Skeletal muscle tissue (tissue), 4 donors: ENCODE measurements around the gene LAMP2. TPM values are rescaled to one million over a fixed set of nuclear protein-coding genes. Genes with fewer than 3 reads are reported as not detected.
A peak's percentile ranks its signal among the peaks of the same experiment; 100 is the strongest.

ENCODE experiments used
- H3K27ac ChIP-seq: one replicate; pipeline ENCODE4 v1.7.0; 2013; ENCODE audit warnings: mild to moderate bottlenecking, low read depth, low read length, inconsistent platforms
- H3K27me3 ChIP-seq, 3 donors: one replicate each; pipeline ENCODE4 v1.7.0; 2013; ENCODE audit warnings: low read length in 3 of 3; ENCODE audit not compliant: control insufficient read depth in 3 of 3, insufficient read depth in 3 of 3
- H3K36me3 ChIP-seq, 3 donors: one replicate each; pipeline ENCODE4 v1.7.0; 2013; ENCODE audit warnings: low read length in 3 of 3; ENCODE audit not compliant: control insufficient read depth in 3 of 3, insufficient read depth in 3 of 3
- H3K4me1 ChIP-seq, 3 donors: one replicate each; pipeline ENCODE4 v1.7.0; 2013; ENCODE audit warnings: low read length in 3 of 3, mild to moderate bottlenecking in 3 of 3; ENCODE audit not compliant: control insufficient read depth in 3 of 3, insufficient read depth in 3 of 3
- H3K4me3 ChIP-seq, 3 donors: one replicate each; pipeline ENCODE4 v1.7.0; 2013; ENCODE audit warnings: low read length in 3 of 3
- H3K9ac ChIP-seq, 3 donors: one replicate each; pipeline ENCODE4 v1.7.0; 2013; ENCODE audit warnings: low read length in 3 of 3, mild to moderate bottlenecking in 3 of 3, moderate library complexity in 2 of 3, low read depth in 1 of 3
- H3K9me3 ChIP-seq, 3 donors: one replicate each; pipeline ENCODE4 v1.7.0; 2013; ENCODE audit warnings: low read length in 3 of 3; ENCODE audit not compliant: control insufficient read depth in 3 of 3
- total RNA-seq: library from RNA; depleted of rRNA; stranded (reverse); fragments of >200 nt; gene quantifications from one replicate; pipeline ENCODE4 v1.2.3, GENCODE V29; 2014
- donor health status: Osteomylitis.

LAMP2 gene
- total RNA-seq, 1 donor from 2014 or later, result 83.0 TPM

DNA sequence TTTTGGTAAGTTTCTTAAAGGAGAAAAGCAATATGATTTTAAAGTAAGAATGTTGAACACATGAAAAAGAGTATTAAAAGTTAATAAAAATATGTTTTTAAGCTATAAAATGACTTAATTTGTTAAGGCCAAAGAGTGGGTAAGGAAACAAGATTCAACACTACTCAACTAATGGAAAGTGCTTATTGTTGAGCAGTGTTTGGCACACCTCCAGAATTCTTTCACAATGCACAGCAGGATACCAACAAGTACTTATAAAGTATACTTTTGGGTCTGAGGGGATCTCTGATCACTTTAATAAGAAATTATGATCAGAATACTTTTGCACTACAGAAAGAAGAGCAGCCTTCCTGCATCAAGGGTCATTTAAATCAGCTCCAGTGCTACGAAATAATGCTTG is 5.9 kb downstream of the LAMP2 start:
- Histone ChIP-seq H3K4me1 (peaks cover 16 to 31% (median 18%) of the 10 kb centered on the region in 3 donors), H3K27me3 (no peaks in the 10 kb centered on the region), H3K4me3 (peak overlapping the region in 1 of 3 donors; percentile 7), H3K9me3 (no peaks in the 10 kb centered on the region), H3K27ac (no peak overlapping the region), H3K36me3 (no peaks in the 10 kb centered on the region), H3K9ac (no peak overlapping the region)

DNA sequence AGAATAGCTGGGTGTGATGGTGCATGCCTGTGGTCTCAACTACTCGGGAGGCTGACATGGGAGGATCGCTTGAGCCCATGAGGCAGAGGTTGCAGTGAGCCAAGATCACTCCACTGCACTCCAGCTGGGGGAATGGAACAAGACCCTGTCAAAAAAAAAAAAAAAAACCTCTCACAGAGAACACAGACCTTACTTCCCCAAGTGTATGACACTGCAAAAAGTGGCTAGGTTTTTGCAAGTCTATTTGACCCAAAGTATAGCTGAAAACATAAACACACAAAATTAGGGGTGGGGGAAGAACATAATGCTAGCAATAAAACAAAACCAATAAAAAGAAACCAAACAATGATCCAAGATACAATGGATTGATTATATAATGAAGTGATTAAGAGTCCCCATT is 6.7 kb downstream of the LAMP2 start:
- H3K9me3 ChIP-seq, result no peaks in the 10 kb centered on the region
- H3K27me3 ChIP-seq, result no peaks in the 10 kb centered on the region
- no peaks in the 10 kb centered on the region for H3K36me3 ChIP-seq
- H3K9ac ChIP-seq, result no peak overlapping the region
- peak overlapping the region; percentile 7 for H3K27ac ChIP-seq
- no peak overlapping the region for H3K4me3 ChIP-seq
- peaks cover 18 to 34% (median 18%) of the 10 kb centered on the region in 3 donors for H3K4me1 ChIP-seq

DNA sequence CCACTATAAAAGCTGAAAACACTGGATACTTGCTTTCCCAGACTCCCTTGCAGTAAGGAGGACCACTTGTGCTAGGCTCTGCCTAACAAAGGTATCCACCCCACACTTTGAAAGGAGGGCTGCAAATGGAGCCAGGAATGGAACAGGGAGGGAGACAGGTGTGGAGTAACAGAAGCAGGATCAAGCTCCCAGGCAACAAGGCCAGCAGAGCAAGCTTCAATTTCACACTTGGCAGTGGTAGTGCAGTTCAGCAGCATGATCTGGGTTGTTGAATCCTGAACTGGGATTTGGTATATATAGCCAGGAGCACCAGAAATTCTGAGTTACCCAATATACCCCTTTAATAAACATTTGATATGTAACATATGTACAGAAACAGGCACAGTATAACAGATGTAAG is 9.8 kb downstream of the LAMP2 start:
- Histone ChIP-seq H3K4me1 (peaks cover 13 to 37% (median 18%) of the 10 kb centered on the region in 3 donors), H3K9ac (no peak overlapping the region), H3K27ac (peak overlapping the region; percentile 55), H3K4me3 (no peak overlapping the region), H3K9me3 (no peaks in the 10 kb centered on the region), H3K36me3 (peaks cover 0 to 6% (median 0%) of the 10 kb centered on the region in 3 donors), H3K27me3 (no peaks in the 10 kb centered on the region)

DNA sequence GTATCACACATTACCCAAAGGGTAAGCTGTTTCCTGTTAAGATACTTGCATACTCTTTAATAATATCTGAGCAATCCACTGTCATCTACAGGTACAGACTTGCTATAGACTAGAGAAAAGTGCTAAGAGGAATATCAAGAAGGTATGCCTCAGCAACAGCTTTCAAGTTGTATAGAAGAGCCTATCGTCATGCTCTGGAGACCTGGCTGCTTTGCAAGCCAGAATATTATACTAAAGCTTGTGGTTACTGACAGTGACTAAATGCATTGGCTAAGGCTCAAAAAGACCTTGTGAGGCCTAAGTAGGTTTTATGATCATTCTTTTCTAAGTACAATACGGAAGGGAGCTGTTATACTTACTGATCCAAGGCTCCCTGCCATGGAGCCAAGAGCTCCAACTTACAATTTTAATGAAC is 11.3 kb downstream of the LAMP2 start:
- peaks cover 0 to 10% (median 0%) of the 10 kb centered on the region in 3 donors for H3K36me3 ChIP-seq
- peak overlapping the region in 1 of 3 donors; percentile 40 for H3K9ac ChIP-seq

DNA sequence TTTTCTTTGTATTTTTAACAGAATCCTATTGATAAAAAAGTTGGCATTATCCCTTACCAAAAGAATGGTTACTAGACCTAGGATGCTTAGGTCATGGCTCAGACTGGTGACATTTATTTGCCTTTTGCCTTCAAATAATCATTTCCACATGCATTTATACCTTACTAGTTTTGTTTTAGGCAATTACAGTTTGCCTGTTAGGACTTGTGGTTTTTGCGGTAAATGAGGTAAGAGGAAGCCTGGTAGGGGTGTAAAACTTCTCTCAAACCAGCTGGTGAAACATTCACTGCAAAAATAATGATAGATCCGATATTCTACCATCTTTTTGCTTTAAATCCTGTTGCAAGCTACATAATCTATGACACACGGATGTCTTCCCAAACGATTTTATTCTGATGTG is 12.1 kb downstream of the LAMP2 start:
- no peak overlapping the region for H3K27ac ChIP-seq

More for the DNA sequence above, 11.3 kb downstream of the LAMP2 start:
- Histone ChIP-seq H3K27me3 (no peaks in the 10 kb centered on the region), H3K27ac (peak overlapping the region; percentile 55), H3K4me1 (peaks cover 13 to 33% (median 13%) of the 10 kb centered on the region in 3 donors), H3K4me3 (no peak overlapping the region), H3K9me3 (no peaks in the 10 kb centered on the region)

DNA sequence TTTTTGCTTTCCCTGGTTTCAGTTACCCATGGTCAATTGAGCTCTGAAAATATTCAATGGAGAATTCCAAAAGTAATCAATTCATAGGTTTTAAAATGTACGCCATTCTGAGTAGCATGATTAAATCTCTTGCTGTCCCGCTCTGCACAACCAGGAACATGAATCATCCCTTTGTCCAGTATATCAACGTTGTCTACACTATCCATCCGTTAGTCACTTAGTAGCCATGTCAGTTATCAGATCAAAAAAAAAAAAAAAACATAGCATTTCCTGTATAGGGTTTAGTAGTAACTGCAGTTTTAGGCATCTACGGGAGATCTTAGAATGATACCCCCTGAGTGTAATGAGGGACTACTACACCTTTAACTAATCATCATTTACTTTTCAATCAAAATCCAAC is 15.1 kb downstream of the LAMP2 start:
- Histone ChIP-seq H3K4me3 (no peak overlapping the region), H3K27ac (no peak overlapping the region), H3K9me3 (no peaks in the 10 kb centered on the region), H3K36me3 (peaks cover 0 to 10% (median 0%) of the 10 kb centered on the region in 3 donors), H3K4me1 (peaks cover 4 to 19% (median 8%) of the 10 kb centered on the region in 3 donors), H3K9ac (no peak overlapping the region), H3K27me3 (no peaks in the 10 kb centered on the region)

More for the DNA sequence above, 12.1 kb downstream of the LAMP2 start:
- Histone ChIP-seq H3K27me3 (no peaks in the 10 kb centered on the region), H3K9me3 (no peaks in the 10 kb centered on the region), H3K9ac (no peak overlapping the region), H3K4me3 (no peak overlapping the region), H3K36me3 (peaks cover 0 to 10% (median 0%) of the 10 kb centered on the region in 3 donors), H3K4me1 (peaks cover 7 to 33% (median 13%) of the 10 kb centered on the region in 3 donors)

DNA sequence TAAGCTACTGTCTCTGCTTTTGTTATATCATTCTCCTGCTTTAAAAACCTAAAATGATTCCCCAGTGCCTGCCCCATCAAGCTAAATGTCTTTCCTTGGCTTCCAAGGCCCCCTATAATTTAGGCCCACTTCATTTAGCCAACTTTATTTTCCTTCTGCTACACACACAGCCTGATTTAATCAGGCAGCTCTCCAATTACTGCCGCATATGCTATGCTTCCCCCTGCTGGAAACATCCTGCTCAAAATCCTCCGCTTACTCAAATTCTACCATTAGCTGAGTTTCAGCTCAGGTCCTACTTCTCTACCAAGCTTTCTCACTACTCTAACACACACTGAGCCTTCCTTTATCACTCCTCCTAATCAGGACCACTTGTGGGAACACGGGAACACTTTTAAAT is 17.0 kb downstream of the LAMP2 start:
- H3K9ac ChIP-seq, result no peak overlapping the region
- H3K4me1 ChIP-seq, result peaks cover 0 to 11% (median 3%) of the 10 kb centered on the region in 3 donors
- no peaks in the 10 kb centered on the region for H3K9me3 ChIP-seq
- H3K36me3 ChIP-seq, result peaks cover 3 to 15% (median 3%) of the 10 kb centered on the region in 3 donors
- H3K27me3 ChIP-seq, result no peaks in the 10 kb centered on the region
- peak overlapping the region; percentile 31 for H3K27ac ChIP-seq
- no peak overlapping the region for H3K4me3 ChIP-seq

DNA sequence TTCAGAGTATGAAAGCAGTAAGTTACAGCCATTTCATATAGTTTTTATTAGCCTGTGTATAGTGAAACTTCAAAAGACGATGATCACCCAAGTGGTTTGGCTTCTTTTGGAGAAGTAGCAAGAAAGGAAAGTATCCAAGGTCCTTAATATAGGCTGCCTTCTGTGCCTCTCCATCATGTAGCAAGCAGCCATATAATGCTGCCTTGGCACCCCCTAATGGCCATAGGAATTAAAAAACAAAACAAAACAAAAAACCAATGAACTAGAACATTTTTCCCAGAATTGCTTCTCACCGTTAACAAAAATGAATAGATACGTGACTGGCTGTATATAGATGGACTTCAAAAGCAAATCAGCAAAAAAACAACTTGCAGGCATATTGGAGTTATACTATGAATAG is 18.9 kb downstream of the LAMP2 start:
- Histone ChIP-seq H3K9me3 (no peaks in the 10 kb centered on the region), H3K36me3 (peaks cover 3 to 12% (median 6%) of the 10 kb centered on the region in 3 donors), H3K27me3 (no peaks in the 10 kb centered on the region), H3K4me3 (no peak overlapping the region), H3K27ac (no peak overlapping the region), H3K9ac (no peak overlapping the region), H3K4me1 (peaks cover 0 to 3% (median 0%) of the 10 kb centered on the region in 3 donors)

DNA sequence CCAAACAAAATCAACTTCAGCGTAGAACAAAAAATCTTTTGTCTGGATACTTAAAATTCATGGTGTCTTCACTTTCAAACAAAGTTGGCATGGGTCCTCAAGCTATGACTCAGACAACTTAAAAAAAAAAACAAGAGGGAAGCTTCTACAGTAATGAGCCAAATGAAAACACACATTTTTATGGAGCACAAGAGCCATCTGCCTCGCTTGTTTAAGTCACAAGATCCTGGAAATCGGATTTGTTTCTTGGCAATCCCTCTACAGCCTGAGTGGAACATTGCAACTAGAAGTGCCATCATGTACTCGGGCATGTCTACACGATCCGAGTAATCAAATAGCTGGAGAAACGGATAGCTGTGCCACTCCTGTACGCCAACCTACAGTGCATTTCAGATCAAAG is 22.6 kb downstream of the LAMP2 start:
- no peak overlapping the region for H3K4me3 ChIP-seq
- H3K36me3 ChIP-seq, result peaks cover 3 to 14% (median 6%) of the 10 kb centered on the region in 3 donors
- no peak overlapping the region for H3K9ac ChIP-seq
- peak overlapping the region; percentile 17 for H3K27ac ChIP-seq
- peaks cover 0 to 3% (median 0%) of the 10 kb centered on the region in 3 donors for H3K4me1 ChIP-seq
- H3K27me3 ChIP-seq, result no peaks in the 10 kb centered on the region
- no peaks in the 10 kb centered on the region for H3K9me3 ChIP-seq

DNA sequence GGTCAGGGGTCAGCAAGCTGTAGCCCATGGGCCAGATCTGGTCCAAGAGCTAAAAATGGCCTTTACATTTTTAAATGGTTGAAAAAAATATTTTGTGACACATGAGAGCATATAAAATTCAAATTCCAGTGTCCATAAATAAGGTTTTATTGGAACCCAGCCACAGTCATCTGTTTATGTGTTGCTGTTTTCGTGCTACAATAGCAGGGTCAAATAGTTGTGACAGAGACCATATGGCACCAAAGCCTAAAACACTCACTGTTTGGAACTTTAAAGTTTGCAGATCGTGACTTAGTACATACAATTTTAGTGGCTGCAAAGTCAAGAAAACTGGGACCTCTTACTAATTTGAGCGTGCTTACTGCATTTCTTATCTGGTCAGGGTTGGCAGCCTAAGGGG is 29.2 kb downstream of the LAMP2 start:
- Histone ChIP-seq H3K9ac (no peak overlapping the region), H3K4me1 (peaks cover 2 to 7% (median 3%) of the 10 kb centered on the region in 3 donors), H3K4me3 (no peak overlapping the region), H3K36me3 (peaks cover 2 to 8% (median 6%) of the 10 kb centered on the region in 3 donors), H3K27ac (no peak overlapping the region), H3K9me3 (no peaks in the 10 kb centered on the region), H3K27me3 (no peaks in the 10 kb centered on the region)
